Transverse colon (tissue), 1 donor: Measurements from ENCODE around the gene SCRT2.

Experiments
- EP300 ChIP-seq: sonication (generic); formaldehyde crosslinking; IDR thresholded peaks from one replicate; pipeline ENCODE4 v1.6.1; 2017; ENCODE audit warnings: antibody characterized with exemption, low read depth
- POLR2A ChIP-seq: fragments of 450-650 bp; IDR thresholded peaks from one replicate; pipeline ENCODE4 v1.6.1; 2016; ENCODE audit warnings: antibody characterized with exemption, mild to moderate bottlenecking, moderate library complexity

DNA sequence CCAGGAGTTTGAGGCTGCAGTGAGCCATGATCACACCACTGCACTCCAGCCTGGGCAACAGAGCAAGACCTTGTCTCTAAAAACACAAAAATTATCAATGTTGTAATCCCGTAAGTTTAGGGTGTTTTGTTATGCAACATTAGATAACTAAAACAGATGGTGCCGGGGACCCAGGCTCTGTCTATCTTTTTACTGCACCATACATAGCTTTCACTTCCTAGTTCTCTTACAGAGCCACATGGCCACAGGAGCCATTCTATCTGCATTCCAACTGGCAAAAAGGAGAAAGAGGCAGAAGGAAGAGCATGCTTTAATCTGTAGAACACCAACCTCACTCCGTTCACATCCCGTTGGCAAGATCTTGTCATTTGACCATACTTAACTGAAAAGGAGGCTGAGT, 60.1 kb downstream of the SCRT2 start:
- no peak for TF ChIP-seq EP300
- no peak for TF ChIP-seq POLR2A
